ENCODE data around the gene PFKL.

DNA sequence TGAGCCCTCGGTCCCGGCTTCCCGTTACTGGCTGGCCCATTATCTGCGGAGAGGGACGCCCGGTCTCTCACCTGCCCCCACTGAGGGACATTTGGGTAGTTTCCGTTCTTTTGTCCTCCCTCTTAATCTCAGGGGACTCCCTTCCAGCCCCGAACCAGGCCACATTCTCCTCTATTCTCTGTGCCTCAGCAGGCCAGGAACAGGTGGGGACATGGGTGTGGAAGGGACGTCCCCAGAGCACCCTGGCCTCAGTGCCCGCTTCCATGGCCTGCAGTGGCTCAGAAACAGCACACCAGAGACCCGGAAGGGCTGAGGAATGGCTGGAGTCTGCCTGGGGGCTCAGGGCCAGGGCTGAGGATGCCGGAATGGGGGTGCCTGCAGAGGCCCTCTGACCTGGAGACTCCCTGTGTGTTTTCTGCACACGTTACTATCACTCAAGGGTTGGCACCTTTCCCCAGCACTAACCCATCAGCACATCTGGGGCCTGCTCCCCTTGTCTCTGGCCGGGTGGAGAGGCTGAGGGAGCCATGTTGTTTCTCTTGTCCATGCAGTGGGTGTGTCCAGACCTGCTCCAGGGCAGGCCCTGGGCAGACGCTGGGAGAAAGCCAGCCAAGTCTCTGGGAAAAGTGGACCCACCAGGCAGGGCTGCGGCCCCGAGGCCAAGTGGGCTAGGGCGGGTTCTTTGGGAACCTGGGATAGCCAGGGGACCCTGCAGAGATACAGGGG, 28.1 kb upstream of the PFKL start:
- no peak for TF ChIP-seq SUZ12 (IDR thresholded peaks at IDR 0.05; ENCODE audit: extremely low read depth, insufficient read depth, insufficient read length)
- TF ChIP-seq YY1 (IDR thresholded peaks at IDR 0.05; ENCODE audit: insufficient read depth, insufficient read length) = no peak
- no peak for TF ChIP-seq ZNF274 (IDR thresholded peaks at IDR 0.05; ENCODE audit: low read depth, low read length)
